Skeletal muscle satellite cell (primary cell): ENCODE results near the gene PITPNM3.

Experiments used
- H3K27me3 ChIP-seq: 2 replicates; pipeline ENCODE4 v1.7.0; 2013; ENCODE audit warnings: low read length; ENCODE audit not compliant: control insufficient read depth, insufficient read depth
- H3K36me3 ChIP-seq: 2 replicates; pipeline ENCODE4 v1.7.0; 2013; ENCODE audit warnings: mild to moderate bottlenecking, control low read depth, low read length; ENCODE audit not compliant: insufficient read depth
- H3K4me1 ChIP-seq: 2 replicates; pipeline ENCODE4 v1.7.0; 2013; ENCODE audit warnings: low read length; ENCODE audit not compliant: control insufficient read depth, insufficient read depth
- H3K4me2 ChIP-seq: 2 replicates; pipeline ENCODE4 v1.7.0; 2013; ENCODE audit warnings: mild to moderate bottlenecking, low read length
- H3K4me3 ChIP-seq: 2 replicates; pipeline ENCODE4 v1.7.0; 2013; ENCODE audit warnings: low read length
- H3K9ac ChIP-seq: 2 replicates; pipeline ENCODE4 v1.7.0; 2013; ENCODE audit warnings: mild to moderate bottlenecking, low read depth, low read length, moderate library complexity
- H3K9me3 ChIP-seq: replicated peaks from 2 replicates; pipeline ENCODE4 v1.7.0; 2013; ENCODE audit warnings: mild to moderate bottlenecking, control low read depth, low read length

PITPNM3 gene

DNA sequence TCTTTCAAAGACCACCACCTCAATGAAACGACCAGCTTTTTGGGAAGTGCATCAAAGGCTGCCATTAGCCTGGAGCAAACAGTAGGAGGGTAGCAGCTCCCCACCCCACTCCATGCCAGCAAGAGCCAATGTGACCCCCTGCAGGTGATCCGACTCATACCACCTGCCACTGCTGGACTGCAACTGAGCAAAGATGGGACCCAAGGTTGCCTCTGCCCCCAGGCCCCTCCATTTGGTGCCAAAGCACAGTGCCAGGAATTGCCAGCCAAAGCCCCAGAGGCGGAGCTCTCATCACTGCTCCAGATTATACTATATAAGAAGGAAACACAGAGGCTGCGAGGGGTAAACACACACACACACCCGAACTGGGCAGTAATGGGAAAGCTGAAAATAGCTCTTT, 8.3 kb downstream of the PITPNM3 start:
- no peak overlapping the region for H3K4me3 ChIP-seq
- H3K4me2 ChIP-seq: no peak overlapping the region
- H3K36me3 ChIP-seq: no peaks in the 10 kb centered on the region
- no peaks in the 10 kb centered on the region for H3K9me3 ChIP-seq
- no peak overlapping the region for H3K9ac ChIP-seq
- H3K27me3 ChIP-seq: peaks cover under 1% of the 10 kb centered on the region
- peaks cover 20% of the 10 kb centered on the region for H3K4me1 ChIP-seq

DNA sequence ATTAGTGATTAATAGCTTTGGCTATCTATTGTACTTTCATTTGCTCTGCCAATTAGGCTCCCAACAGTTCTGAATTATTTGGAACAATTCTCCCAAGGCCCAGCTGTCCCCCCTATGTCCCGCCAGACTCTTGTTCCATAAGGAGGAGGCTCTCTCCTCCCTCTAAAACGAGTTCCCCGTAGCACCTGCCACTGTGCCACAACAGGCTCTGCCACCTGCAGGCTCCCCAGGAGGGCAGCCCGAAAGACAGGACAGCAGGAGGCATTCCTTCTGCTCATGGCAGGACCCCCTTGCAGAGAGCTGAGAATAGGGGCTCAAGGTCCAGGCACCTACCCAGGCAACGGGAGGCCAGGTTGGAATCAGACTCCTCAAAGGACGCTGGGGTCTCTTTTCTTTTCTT, 9.0 kb downstream of the PITPNM3 start:
- Histone ChIP-seq H3K4me2 (no peak overlapping the region), H3K4me3 (no peak overlapping the region), H3K36me3 (no peaks in the 10 kb centered on the region), H3K9me3 (no peaks in the 10 kb centered on the region), H3K9ac (no peak overlapping the region), H3K4me1 (peaks cover 19% of the 10 kb centered on the region), H3K27me3 (no peaks in the 10 kb centered on the region)

DNA sequence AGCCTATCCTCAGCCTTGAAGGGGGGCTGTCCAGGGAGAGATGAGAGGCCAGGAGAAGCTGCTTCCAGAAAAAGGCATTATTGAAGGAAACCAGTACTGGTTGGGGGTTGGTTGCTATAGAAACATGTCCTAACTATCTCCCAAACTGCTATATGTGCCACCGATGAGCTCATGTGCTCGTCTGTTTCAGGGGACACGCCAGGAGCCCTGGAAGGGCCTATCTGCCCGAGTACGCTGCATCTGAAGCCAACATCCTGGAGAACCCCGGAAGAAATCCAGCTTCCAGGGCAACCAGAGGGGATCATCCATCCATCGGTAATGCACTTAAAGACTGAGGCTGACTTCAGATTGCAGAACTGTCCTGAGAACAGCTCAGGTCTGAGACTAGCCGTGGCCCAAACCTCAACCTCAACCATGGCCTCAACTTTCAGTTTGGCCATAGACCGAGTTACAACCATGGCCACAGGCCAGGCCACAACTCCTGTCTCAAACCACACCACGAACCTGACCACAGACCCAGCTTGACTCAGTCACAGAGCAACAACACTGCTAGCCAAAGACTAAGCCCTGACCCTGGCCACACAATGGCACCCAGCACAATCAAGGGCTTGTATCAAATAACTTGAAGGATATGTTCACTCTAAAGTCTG, 10.2 kb downstream of the PITPNM3 start:
- Histone ChIP-seq H3K4me3 (no peak overlapping the region), H3K9ac (no peak overlapping the region), H3K9me3 (no peaks in the 10 kb centered on the region), H3K27me3 (no peaks in the 10 kb centered on the region), H3K36me3 (no peaks in the 10 kb centered on the region), H3K4me1 (peaks cover 16% of the 10 kb centered on the region), H3K4me2 (no peak overlapping the region)

DNA sequence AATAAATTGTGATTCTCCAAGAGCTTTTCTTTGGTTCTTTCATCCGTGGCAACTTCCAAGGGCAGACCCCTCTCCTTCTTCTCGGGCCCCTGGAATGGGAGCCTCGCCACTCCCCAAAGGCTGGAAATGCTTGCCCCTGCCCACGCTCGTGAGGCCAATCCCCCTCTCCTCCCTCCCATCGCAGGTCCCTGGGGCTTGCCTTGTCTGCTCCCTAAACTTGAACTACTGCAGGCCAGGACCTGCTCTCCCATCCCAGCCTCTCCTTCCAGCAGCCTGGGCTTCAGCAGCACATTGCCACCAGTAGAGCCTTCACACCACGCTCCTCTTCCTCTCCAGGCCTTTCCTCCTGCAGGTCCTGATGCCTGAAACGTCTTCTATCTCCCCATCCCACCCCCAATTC, 11.1 kb downstream of the PITPNM3 start:
- no peaks in the 10 kb centered on the region for H3K27me3 ChIP-seq
- no peak overlapping the region for H3K9ac ChIP-seq
- no peak overlapping the region for H3K4me2 ChIP-seq
- no peaks in the 10 kb centered on the region for H3K36me3 ChIP-seq
- H3K4me3 ChIP-seq: no peak overlapping the region
- no peaks in the 10 kb centered on the region for H3K9me3 ChIP-seq
- H3K4me1 ChIP-seq: peaks cover 16% of the 10 kb centered on the region

DNA sequence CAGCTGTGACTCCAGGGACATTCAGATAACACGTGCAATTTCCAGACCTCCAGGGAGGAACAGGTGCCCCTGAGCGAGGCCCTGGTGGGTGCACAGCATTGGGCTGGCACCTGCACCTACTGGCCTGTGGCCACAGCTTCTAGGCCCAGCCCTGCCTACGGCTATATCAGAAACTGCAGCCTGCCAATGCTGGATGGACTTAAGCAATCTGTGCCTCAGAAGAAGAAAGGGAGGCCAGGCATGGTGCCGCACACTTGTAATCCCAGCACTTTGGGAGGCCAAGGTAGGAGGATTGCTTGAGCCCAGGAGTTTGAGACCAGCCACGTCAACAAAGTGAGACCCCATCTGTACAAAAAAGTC, 12.4 kb downstream of the PITPNM3 start:
- H3K9me3 ChIP-seq: peaks cover 3% of the 10 kb centered on the region
- H3K9ac ChIP-seq: no peak overlapping the region
- no peak overlapping the region for H3K4me3 ChIP-seq
- H3K27me3 ChIP-seq: no peaks in the 10 kb centered on the region
- H3K4me2 ChIP-seq: no peak overlapping the region
- H3K36me3 ChIP-seq: no peaks in the 10 kb centered on the region
- H3K4me1 ChIP-seq: peaks cover 13% of the 10 kb centered on the region

DNA sequence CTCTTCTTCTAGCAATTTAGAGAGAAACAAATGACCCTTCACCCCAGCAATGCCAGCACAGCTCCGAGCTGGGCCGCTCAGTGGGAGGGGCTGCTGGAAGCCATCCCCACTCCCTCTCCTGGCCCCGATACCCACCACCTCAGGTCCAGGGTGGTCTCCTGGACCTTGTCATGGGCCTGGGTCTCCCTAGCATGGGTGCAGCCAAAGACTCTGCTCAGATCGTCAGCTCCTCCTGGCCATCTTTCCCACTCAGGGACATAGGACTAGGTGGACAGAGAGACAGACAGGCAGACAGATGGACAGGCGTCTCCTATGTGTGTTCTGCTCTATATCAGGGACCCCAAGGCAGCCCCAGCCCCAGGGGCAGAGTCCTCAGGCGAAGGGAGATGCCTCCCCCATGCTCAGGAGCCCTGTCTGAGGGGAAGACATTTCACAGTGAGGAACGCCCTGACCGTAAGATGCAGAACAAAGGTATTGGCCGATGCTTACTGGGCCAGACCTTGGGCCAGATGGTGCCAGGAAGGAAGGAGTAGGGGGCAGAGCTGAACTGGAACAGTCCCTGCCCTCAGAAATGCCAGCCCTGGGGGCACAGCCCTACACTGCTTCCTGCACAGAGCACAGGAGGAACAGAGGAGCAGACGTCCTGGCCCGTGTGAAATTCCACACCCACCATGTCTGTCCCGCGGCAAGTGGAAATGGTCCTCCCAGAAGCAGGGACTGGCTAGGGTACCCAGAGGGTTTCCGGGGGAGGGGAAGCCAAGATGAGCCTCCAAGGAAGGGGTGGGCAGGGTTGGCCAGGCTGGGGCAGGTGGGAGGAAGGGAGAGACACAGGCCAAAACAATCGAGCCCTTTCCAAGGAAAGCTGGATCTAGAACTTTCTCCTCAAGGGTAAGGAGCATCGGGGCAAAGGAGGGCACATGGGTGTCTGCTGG, 13.0 kb downstream of the PITPNM3 start:
- Histone ChIP-seq H3K27me3 (no peaks in the 10 kb centered on the region), H3K4me2 (no peak overlapping the region), H3K36me3 (no peaks in the 10 kb centered on the region), H3K4me1 (peaks cover 6% of the 10 kb centered on the region), H3K9ac (no peak overlapping the region), H3K9me3 (peaks cover 3% of the 10 kb centered on the region), H3K4me3 (no peak overlapping the region)

DNA sequence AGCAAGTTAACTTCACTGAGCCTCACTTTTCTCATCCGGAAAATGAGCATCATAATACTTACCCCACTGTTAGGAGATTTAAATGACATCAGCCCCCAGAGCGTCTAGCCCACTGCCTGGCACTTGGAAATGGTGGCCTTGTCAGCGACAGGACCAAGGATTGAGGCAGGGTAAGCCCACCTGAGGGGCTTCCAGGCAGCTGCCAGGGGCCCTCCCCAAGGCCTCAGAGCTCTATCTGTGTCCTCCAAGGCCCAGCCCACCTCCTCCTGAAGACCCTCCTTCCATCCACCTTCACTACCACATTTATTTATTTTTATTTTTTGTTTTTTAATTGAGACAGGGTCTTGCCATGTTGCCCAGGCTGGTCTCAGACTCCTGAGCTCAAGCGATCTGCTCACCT, 13.8 kb downstream of the PITPNM3 start:
- Histone ChIP-seq H3K9ac (no peak overlapping the region), H3K36me3 (no peaks in the 10 kb centered on the region), H3K4me1 (peaks cover 4% of the 10 kb centered on the region), H3K27me3 (no peaks in the 10 kb centered on the region), H3K9me3 (peaks cover 3% of the 10 kb centered on the region), H3K4me3 (no peak overlapping the region), H3K4me2 (no peak overlapping the region)

DNA sequence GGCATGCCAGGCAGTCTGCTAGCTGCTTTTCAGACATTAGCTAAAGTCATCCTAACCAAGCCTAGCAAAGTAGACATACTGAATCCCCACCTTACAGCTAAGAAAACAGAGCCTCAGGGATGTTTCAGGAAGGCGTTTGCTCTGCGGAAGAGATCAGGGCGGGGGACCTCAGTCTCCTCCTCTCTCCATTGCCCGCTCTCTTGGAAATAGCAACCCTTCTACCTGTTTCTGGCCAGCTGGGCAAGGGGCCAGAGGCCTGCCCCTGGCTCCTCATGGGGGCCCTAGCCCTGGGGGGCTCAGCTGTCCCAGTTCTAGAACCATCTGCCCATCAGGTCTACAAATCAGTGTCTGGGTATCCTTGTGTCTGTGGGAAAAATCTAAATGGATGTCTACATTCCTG, 14.5 kb downstream of the PITPNM3 start:
- no peak overlapping the region for H3K4me3 ChIP-seq
- no peaks in the 10 kb centered on the region for H3K27me3 ChIP-seq
- peaks cover 4% of the 10 kb centered on the region for H3K4me1 ChIP-seq
- H3K4me2 ChIP-seq: no peak overlapping the region
- no peak overlapping the region for H3K9ac ChIP-seq
- no peaks in the 10 kb centered on the region for H3K36me3 ChIP-seq
- H3K9me3 ChIP-seq: peaks cover 3% of the 10 kb centered on the region

DNA sequence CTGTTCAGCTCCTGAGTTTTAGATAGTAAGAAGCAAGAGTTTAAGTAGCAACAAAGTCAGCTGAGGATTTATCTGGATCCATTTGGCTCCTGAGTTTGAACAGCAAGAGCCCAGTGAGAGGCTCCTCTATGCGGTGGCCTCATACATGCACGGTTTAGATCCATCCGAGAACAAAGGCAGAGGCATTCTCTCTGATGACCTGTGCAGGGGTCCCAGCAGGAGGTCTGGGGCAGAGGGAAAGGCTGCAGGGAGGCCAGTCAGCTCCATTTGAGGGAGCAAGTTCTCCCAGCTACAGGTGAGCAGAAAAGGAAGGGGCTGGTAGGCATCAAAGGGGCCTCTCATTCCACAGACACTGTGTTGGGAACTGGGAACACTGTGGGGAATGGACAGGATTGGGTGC, 16.5 kb downstream of the PITPNM3 start:
- Histone ChIP-seq H3K36me3 (no peaks in the 10 kb centered on the region), H3K9me3 (peaks cover 3% of the 10 kb centered on the region), H3K9ac (no peak overlapping the region), H3K4me3 (no peak overlapping the region), H3K27me3 (no peaks in the 10 kb centered on the region), H3K4me1 (no peaks in the 10 kb centered on the region), H3K4me2 (no peak overlapping the region)

DNA sequence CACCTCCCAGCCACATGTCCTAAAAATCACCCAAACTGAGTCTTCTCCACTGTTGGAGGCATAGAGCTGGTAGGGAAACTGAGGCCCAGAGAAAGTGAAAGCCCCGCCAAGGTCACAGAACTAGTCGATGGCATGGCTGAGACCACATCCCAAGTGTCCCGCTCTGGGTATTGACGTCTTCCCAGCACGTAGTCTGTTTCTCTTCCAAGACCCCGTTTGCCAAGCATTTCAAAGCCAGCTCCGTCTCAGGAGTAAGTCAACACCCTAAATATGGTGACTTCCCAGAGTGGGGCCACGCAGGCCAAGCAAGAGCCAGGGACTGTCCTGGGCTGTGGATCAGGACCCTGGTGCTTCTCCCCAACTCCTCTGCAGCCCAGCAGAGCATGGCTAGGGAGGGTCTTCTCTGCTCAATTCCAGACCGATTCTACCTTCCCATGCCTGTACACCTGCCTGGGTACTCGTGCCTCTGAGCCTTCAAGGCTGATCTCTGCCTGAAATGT, 19.7 kb downstream of the PITPNM3 start:
- Histone ChIP-seq H3K9me3 (peaks cover 3% of the 10 kb centered on the region), H3K4me2 (no peak overlapping the region), H3K9ac (no peak overlapping the region), H3K36me3 (no peaks in the 10 kb centered on the region), H3K4me3 (no peak overlapping the region), H3K27me3 (no peaks in the 10 kb centered on the region), H3K4me1 (no peaks in the 10 kb centered on the region)

DNA sequence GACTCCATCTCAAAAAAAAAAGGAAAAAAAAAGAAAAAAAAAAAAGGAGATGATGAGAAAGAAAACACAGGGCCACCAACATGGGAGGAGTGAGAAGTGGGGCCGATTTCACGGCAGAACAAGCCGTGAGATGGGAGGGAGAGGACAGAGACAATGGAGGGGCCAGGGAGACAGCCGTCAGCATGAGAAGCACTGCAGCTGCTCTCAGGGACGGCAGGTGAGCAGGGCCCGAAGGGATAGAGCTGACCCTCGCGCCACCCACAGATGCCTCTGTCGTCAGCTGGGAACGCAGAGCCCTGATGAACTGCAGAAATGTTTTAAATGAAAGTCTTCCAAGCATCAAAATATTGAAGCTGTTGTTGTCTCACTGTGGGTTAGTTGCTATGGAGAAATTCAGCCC, 20.3 kb downstream of the PITPNM3 start:
- Histone ChIP-seq H3K9me3 (peaks cover 3% of the 10 kb centered on the region), H3K4me2 (no peak overlapping the region), H3K4me3 (no peak overlapping the region), H3K9ac (no peak overlapping the region), H3K27me3 (no peaks in the 10 kb centered on the region), H3K36me3 (no peaks in the 10 kb centered on the region), H3K4me1 (no peaks in the 10 kb centered on the region)
